HG03025 (cell line): ENCODE results near the gene IL17B.

Source experiments
- ATAC-seq: cut with Tn5 transposase; IDR thresholded peaks from one replicate; pipeline ENCODE4 v1.9.1; 2021; ENCODE audit warnings: mild to moderate bottlenecking, moderate library complexity; ENCODE audit not compliant: unreplicated experiment, low FRiP score

The IL17B gene

GRCh38 chr5:149363936-149364335 lies 15.2 kb downstream of the IL17B start:
- ATAC-seq: no peak

- ATAC-seq: no peak
Observed at GRCh38 chr5:149363358-149363757, 15.7 kb downstream of the IL17B start.

- no peak for ATAC-seq
Observed at GRCh38 chr5:149362541-149362940, 16.6 kb downstream of the IL17B start.

- ATAC-seq: no peak
Observed at GRCh38 chr5:149360272-149360671, 18.8 kb downstream of the IL17B start.

- ATAC-seq: no peak
Observed at GRCh38 chr5:149358868-149359495, 20.1 kb downstream of the IL17B start.

GRCh38 chr5:149358294-149358651 lies 20.8 kb downstream of the IL17B start:
- peak; percentile 19 for ATAC-seq

- peak; percentile 100 for ATAC-seq
Observed at GRCh38 chr5:149357370-149358293, 21.5 kb downstream of the IL17B start, which contains the start of gene PCYOX1L. Gene PCYOX1L (plus strand): TSS chr5:149358046. CDS start chr5:149358069, 23 bp downstream.

- no peak for ATAC-seq
Observed at GRCh38 chr5:149356391-149356790, 22.7 kb downstream of the IL17B start.

- ATAC-seq: no peak
Observed at GRCh38 chr5:149355688-149356087, 23.4 kb downstream of the IL17B start.

- ATAC-seq: no peak
Observed at GRCh38 chr5:149353911-149354310, 25.2 kb downstream of the IL17B start.

GRCh38 chr5:149352169-149352568 lies 26.9 kb downstream of the IL17B start:
- no peak for ATAC-seq

GRCh38 chr5:149349382-149349781 lies 29.7 kb downstream of the IL17B start:
- ATAC-seq: no peak

- no peak for ATAC-seq
Observed at GRCh38 chr5:149348518-149348917, 30.6 kb downstream of the IL17B start.

GRCh38 chr5:149345892-149346222 lies 33.2 kb downstream of the IL17B start:
- peak; percentile 11 for ATAC-seq

GRCh38 chr5:149345147-149345891 lies 33.8 kb downstream of the IL17B start, which contains the start of gene GRPEL2:
Gene GRPEL2 (plus strand): TSS chr5:149345499. CDS start chr5:149345540, 41 bp downstream.
- peak; percentile 97 for ATAC-seq

GRCh38 chr5:149344151-149344550 lies 34.9 kb downstream of the IL17B start:
- ATAC-seq: no peak

- no peak for ATAC-seq
Observed at GRCh38 chr5:149341876-149342275, 37.2 kb downstream of the IL17B start.

GRCh38 chr5:149340920-149341319 lies 38.2 kb downstream of the IL17B start:
- ATAC-seq: no peak

GRCh38 chr5:149338364-149338763 lies 40.7 kb downstream of the IL17B start:
- ATAC-seq: no peak

- ATAC-seq: no peak
Observed at GRCh38 chr5:149337736-149338135, 41.4 kb downstream of the IL17B start.
